Measurements from ENCODE around the gene R3HDM2. TPM values are rescaled to one million over a fixed set of nuclear protein-coding genes. Genes with fewer than 3 reads are reported as not detected.

The R3HDM2 gene
- total RNA-seq, 2 donors from 2014 or later = 82.7 to 116 TPM

DNA sequence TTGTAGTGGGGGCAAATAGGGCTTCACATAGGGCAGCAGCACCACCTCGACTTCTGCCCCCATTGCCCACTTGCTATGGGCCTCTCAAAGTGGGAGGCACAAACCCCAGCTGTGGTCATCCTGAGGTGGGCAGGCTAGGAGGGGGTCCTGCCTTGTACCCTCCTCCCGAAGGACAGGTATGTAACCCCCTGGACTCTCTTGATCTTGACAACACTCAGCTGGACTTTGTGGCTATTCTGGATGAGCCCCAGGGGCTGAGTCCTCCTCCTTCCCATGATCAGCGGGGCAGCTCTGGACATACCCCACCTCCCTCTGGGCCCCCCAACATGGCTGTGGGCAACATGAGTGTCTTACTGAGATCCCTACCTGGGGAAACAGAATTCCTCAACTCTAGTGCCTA is 40.8 kb upstream of the R3HDM2 start:
- H3K9ac ChIP-seq (ENCODE audit: extremely low read depth, low read length, poor library complexity, severe bottlenecking) = no peak overlapping the region
- Mint-ChIP-seq H3K4me3 (no peak overlapping the region), H3K27ac (no peak overlapping the region), H3K9me3 (no peaks in the 10 kb centered on the region), H3K4me1 (peaks cover 8% of the 10 kb centered on the region), H3K36me3 (ENCODE audit: low read depth) (no peaks in the 10 kb centered on the region), H3K27me3 (ENCODE audit: insufficient read depth) (peaks cover 63% of the 10 kb centered on the region)
- no peak overlapping the region for H3K27ac ChIP-seq (ENCODE audit: low read depth, low read length)
- H3K27me3 ChIP-seq (ENCODE audit: control insufficient read depth, insufficient read depth, low read length, poor library complexity, severe bottlenecking) = peaks cover 52% of the 10 kb centered on the region
- TF ChIP-seq, protein P1, sequence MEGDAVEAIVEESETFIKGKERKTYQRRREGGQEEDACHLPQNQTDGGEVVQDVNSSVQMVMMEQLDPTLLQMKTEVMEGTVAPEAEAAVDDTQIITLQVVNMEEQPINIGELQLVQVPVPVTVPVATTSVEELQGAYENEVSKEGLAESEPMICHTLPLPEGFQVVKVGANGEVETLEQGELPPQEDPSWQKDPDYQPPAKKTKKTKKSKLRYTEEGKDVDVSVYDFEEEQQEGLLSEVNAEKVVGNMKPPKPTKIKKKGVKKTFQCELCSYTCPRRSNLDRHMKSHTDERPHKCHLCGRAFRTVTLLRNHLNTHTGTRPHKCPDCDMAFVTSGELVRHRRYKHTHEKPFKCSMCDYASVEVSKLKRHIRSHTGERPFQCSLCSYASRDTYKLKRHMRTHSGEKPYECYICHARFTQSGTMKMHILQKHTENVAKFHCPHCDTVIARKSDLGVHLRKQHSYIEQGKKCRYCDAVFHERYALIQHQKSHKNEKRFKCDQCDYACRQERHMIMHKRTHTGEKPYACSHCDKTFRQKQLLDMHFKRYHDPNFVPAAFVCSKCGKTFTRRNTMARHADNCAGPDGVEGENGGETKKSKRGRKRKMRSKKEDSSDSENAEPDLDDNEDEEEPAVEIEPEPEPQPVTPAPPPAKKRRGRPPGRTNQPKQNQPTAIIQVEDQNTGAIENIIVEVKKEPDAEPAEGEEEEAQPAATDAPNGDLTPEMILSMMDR (conservative IDR thresholded peaks at IDR 0.05) = no peak
- H3K9me3 ChIP-seq (ENCODE audit: control insufficient read depth, low read length) = no peaks in the 10 kb centered on the region
- H3K4me1 ChIP-seq (ENCODE audit: control insufficient read depth, insufficient read depth, low read length) = no peaks in the 10 kb centered on the region
- no peaks in the 10 kb centered on the region for H3K36me3 ChIP-seq (ENCODE audit: control insufficient read depth, insufficient read depth, low read length)
- 86 to 91% methylated on average over 1 to 3 of the region's 3 CpGs for WGBS, 2 experiments (ENCODE audit: insufficient coverage in 1 of 2, insufficient read length in 1 of 2)
- DNase-seq = no peak
- no peak overlapping the region for H3K4me3 ChIP-seq (ENCODE audit: low read length)

DNA sequence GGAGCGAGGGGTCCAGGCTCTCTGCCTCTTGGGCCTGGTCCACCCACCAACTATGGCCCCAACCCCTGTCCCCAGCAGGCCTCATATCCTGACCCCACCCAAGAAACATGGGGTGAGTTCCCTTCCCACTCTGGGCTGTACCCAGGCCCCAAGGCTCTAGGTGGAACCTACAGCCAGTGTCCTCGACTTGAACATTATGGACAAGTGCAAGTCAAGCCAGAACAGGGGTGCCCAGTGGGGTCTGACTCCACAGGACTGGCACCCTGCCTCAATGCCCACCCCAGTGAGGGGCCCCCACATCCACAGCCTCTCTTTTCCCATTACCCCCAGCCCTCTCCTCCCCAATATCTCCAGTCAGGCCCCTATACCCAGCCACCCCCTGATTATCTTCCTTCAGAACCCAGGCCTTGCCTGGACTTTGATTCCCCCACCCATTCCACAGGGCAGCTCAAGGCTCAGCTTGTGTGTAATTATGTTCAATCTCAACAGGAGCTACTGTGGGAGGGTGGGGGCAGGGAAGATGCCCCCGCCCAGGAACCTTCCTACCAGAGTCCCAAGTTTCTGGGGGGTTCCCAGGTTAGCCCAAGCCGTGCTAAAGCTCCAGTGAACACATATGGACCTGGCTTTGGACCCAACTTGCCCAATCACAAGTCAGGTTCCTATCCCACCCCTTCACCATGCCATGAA is 40.3 kb upstream of the R3HDM2 start:
- H3K4me1 Mint-ChIP-seq = peaks cover 4% of the 10 kb centered on the region
- no peak overlapping the region for H3K4me3 Mint-ChIP-seq
- Histone ChIP-seq H3K36me3 (ENCODE audit: control insufficient read depth, insufficient read depth, low read length) (no peaks in the 10 kb centered on the region), H3K4me3 (ENCODE audit: low read length) (no peak overlapping the region), H3K9ac (ENCODE audit: extremely low read depth, low read length, poor library complexity, severe bottlenecking) (no peak overlapping the region), H3K9me3 (ENCODE audit: control insufficient read depth, low read length) (no peaks in the 10 kb centered on the region), H3K27ac (ENCODE audit: low read depth, low read length) (no peak overlapping the region), H3K4me1 (ENCODE audit: control insufficient read depth, insufficient read depth, low read length) (no peaks in the 10 kb centered on the region), H3K27me3 (ENCODE audit: control insufficient read depth, insufficient read depth, low read length, poor library complexity, severe bottlenecking) (peaks cover 46% of the 10 kb centered on the region)
- no peaks in the 10 kb centered on the region for H3K9me3 Mint-ChIP-seq
- H3K36me3 Mint-ChIP-seq (ENCODE audit: low read depth) = no peaks in the 10 kb centered on the region
- WGBS, 2 experiments (ENCODE audit: insufficient coverage in 1 of 2, insufficient read length in 1 of 2) = 84 to 92% methylated on average over 2 to 4 of the region's 4 CpGs
- H3K27me3 Mint-ChIP-seq (ENCODE audit: insufficient read depth) = peaks cover 57% of the 10 kb centered on the region
- DNase-seq = no peak
- H3K27ac Mint-ChIP-seq = no peak overlapping the region
- TF ChIP-seq, protein P1 (conservative IDR thresholded peaks at IDR 0.05) = no peak

DNA sequence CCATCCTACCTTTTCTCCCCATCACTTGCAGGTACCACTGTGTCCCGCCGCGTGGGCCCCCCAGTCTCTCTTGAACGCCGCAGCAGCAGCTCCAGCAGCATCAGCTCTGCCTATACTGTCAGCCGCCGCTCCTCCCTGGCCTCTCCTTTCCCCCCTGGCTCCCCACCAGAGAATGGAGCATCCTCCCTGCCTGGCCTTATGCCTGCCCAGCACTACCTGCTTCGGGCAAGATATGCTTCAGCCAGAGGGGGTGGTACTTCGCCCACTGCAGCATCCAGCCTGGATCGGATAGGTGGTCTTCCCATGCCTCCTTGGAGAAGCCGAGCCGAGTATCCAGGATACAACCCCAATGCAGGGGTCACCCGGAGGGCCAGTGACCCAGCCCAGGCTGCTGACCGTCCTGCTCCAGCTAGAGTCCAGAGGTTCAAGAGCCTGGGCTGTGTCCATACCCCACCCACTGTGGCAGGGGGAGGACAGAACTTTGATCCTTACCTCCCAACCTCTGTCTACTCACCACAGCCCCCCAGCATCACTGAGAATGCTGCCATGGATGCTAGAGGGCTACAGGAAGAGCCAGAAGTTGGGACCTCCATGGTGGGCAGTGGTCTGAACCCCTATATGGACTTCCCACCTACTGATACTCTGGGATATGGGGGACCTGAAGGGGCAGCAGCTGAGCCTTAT is 39.6 kb upstream of the R3HDM2 start:
- Mint-ChIP-seq H3K27ac (no peak overlapping the region), H3K4me1 (peaks cover 1% of the 10 kb centered on the region), H3K27me3 (ENCODE audit: insufficient read depth) (peaks cover 53% of the 10 kb centered on the region), H3K4me3 (no peak overlapping the region), H3K36me3 (ENCODE audit: low read depth) (no peaks in the 10 kb centered on the region), H3K9me3 (no peaks in the 10 kb centered on the region)
- Histone ChIP-seq H3K27ac (ENCODE audit: low read depth, low read length) (no peak overlapping the region), H3K27me3 (ENCODE audit: control insufficient read depth, insufficient read depth, low read length, poor library complexity, severe bottlenecking) (peaks cover 44% of the 10 kb centered on the region), H3K9ac (ENCODE audit: extremely low read depth, low read length, poor library complexity, severe bottlenecking) (no peak overlapping the region), H3K9me3 (ENCODE audit: control insufficient read depth, low read length) (no peaks in the 10 kb centered on the region), H3K4me3 (ENCODE audit: low read length) (no peak overlapping the region), H3K4me1 (ENCODE audit: control insufficient read depth, insufficient read depth, low read length) (no peaks in the 10 kb centered on the region), H3K36me3 (ENCODE audit: control insufficient read depth, insufficient read depth, low read length) (no peaks in the 10 kb centered on the region)
- WGBS, 2 experiments (ENCODE audit: insufficient coverage in 1 of 2, insufficient read length in 1 of 2) = 94 to 95% methylated on average over 13 to 14 of the region's 14 CpGs
- DNase-seq = no peak
- TF ChIP-seq, protein P1 (conservative IDR thresholded peaks at IDR 0.05) = no peak
